ENCODE measurements around the gene ITPK1. TPM values are rescaled to one million over a fixed set of nuclear protein-coding genes. Genes with fewer than 3 reads are reported as not detected.

Gene ITPK1
- total RNA-seq, 1 experiment from 2014 or later: 25.9 TPM

DNA sequence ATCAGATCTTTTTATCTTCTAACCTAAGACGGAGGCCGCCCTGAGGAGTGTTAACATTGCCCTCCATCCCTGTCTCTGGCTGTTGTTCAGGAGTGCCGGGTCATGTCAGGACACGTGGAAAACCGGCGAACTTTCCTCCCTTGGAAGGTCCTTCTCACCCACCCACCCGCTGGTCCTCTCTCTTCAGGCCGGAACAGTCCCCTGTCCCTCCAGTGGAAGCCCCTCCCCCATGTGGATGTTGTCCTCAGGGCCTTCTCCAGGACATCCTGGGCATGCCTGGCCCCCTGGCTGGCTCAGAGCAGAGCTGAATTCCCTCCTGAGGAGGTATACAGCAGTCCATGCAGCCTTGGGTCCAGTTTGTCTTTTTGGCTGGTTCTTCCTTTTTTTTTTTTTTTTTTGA is 20.3 kb upstream of the ITPK1 start:
- TF ChIP-seq, protein P1, sequence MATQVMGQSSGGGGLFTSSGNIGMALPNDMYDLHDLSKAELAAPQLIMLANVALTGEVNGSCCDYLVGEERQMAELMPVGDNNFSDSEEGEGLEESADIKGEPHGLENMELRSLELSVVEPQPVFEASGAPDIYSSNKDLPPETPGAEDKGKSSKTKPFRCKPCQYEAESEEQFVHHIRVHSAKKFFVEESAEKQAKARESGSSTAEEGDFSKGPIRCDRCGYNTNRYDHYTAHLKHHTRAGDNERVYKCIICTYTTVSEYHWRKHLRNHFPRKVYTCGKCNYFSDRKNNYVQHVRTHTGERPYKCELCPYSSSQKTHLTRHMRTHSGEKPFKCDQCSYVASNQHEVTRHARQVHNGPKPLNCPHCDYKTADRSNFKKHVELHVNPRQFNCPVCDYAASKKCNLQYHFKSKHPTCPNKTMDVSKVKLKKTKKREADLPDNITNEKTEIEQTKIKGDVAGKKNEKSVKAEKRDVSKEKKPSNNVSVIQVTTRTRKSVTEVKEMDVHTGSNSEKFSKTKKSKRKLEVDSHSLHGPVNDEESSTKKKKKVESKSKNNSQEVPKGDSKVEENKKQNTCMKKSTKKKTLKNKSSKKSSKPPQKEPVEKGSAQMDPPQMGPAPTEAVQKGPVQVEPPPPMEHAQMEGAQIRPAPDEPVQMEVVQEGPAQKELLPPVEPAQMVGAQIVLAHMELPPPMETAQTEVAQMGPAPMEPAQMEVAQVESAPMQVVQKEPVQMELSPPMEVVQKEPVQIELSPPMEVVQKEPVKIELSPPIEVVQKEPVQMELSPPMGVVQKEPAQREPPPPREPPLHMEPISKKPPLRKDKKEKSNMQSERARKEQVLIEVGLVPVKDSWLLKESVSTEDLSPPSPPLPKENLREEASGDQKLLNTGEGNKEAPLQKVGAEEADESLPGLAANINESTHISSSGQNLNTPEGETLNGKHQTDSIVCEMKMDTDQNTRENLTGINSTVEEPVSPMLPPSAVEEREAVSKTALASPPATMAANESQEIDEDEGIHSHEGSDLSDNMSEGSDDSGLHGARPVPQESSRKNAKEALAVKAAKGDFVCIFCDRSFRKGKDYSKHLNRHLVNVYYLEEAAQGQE (IDR thresholded peaks at IDR 0.05; ENCODE audit: insufficient read depth in 1 of 2, low read depth in 2 of 2, low read length in 1 of 2): no peak
- no peak for TF ChIP-seq SIN3A (IDR thresholded peaks at IDR 0.05; ENCODE audit: borderline replicate concordance, insufficient read depth, low read depth, low read length)
- TF ChIP-seq, protein P2, sequence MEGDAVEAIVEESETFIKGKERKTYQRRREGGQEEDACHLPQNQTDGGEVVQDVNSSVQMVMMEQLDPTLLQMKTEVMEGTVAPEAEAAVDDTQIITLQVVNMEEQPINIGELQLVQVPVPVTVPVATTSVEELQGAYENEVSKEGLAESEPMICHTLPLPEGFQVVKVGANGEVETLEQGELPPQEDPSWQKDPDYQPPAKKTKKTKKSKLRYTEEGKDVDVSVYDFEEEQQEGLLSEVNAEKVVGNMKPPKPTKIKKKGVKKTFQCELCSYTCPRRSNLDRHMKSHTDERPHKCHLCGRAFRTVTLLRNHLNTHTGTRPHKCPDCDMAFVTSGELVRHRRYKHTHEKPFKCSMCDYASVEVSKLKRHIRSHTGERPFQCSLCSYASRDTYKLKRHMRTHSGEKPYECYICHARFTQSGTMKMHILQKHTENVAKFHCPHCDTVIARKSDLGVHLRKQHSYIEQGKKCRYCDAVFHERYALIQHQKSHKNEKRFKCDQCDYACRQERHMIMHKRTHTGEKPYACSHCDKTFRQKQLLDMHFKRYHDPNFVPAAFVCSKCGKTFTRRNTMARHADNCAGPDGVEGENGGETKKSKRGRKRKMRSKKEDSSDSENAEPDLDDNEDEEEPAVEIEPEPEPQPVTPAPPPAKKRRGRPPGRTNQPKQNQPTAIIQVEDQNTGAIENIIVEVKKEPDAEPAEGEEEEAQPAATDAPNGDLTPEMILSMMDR (IDR thresholded peaks at IDR 0.05): no peak
- TF ChIP-seq POLR2AphosphoS5 (IDR thresholded peaks at IDR 0.05; ENCODE audit: low read depth, low read length): no peak
- TF ChIP-seq TCF7L2 (IDR thresholded peaks at IDR 0.05; ENCODE audit: low read depth, low read length): no peak
- intact Hi-C loops (cut with micrococcal nuclease; ENCODE audit: unreplicated experiment) (loop anchor here (10.0 kb wide), 1 partner anchor 181 kb away; no protein-coding TSS in a partner anchor), in situ Hi-C loops (cut with HindIII; ENCODE audit: low pct_unique_long_range_greater_than_20kb, low sequenced_read_pairs) (no loop called here)
- BruUV-seq (replicated peaks): no TSS peak
- DNase-seq (ENCODE audit: low read depth, low spot score) (no peak), ATAC-seq (no peak)
- ChIA-PET CTCF (no interaction called here), POLR2A (no interaction called here)
- no peaks in the 10 kb centered on the region for H3K4me1 ChIP-seq (ENCODE audit: control insufficient read depth, insufficient read depth, low read length)
- no peaks in the 10 kb centered on the region for H3K9me3 ChIP-seq (ENCODE audit: control insufficient read depth, insufficient read depth, low read depth, low read length)
- no peaks in the 10 kb centered on the region for H3K27me3 ChIP-seq (ENCODE audit: control insufficient read depth, insufficient read depth, low read length)
- H3K27ac ChIP-seq (ENCODE audit: low read length): no peak overlapping the region
- H3K4me3 ChIP-seq (ENCODE audit: low read depth in 2 of 2, low read length in 2 of 2): no peak overlapping the region
- no peaks in the 10 kb centered on the region for H3K36me3 ChIP-seq (ENCODE audit: control insufficient read depth, insufficient read depth, low read length)

DNA sequence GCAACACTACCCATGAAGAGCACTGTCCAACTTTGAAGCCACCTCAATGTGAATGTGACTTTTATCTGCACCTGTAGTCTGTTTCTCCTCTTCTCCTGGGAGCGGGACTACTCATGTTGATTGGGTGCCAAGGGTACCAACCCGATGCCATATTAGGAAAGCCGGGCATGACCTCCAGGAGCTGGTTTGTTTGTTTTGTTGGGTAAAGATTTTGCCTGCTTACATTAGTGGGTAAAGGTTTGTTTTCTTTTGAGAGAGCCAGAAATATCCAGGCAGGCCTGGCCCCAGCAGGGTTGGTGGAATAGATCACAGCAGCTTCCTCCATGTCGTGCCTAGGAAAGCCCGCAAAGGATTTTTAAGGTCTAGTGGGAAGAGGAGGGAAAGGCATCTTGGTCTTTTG is 19.7 kb upstream of the ITPK1 start:
- intact Hi-C loops (cut with micrococcal nuclease; ENCODE audit: unreplicated experiment) (loop anchor here (10.0 kb wide), 1 partner anchor 181 kb away; no protein-coding TSS in a partner anchor), in situ Hi-C loops (cut with HindIII; ENCODE audit: low pct_unique_long_range_greater_than_20kb, low sequenced_read_pairs) (no loop called here)
- ChIA-PET CTCF (no interaction called here), POLR2A (no interaction called here)
- Histone ChIP-seq H3K4me3 (ENCODE audit: low read depth in 2 of 2, low read length in 2 of 2) (no peak overlapping the region), H3K9me3 (ENCODE audit: control insufficient read depth, insufficient read depth, low read depth, low read length) (no peaks in the 10 kb centered on the region), H3K36me3 (ENCODE audit: control insufficient read depth, insufficient read depth, low read length) (no peaks in the 10 kb centered on the region), H3K27ac (ENCODE audit: low read length) (no peak overlapping the region), H3K4me1 (ENCODE audit: control insufficient read depth, insufficient read depth, low read length) (no peaks in the 10 kb centered on the region), H3K27me3 (ENCODE audit: control insufficient read depth, insufficient read depth, low read length) (no peaks in the 10 kb centered on the region)
- BruUV-seq (replicated peaks): no TSS peak
- TF ChIP-seq, protein P2 (IDR thresholded peaks at IDR 0.05): no peak
- TF ChIP-seq, protein P1 (IDR thresholded peaks at IDR 0.05; ENCODE audit: insufficient read depth in 1 of 2, low read depth in 2 of 2, low read length in 1 of 2): no peak
- TF ChIP-seq SIN3A (IDR thresholded peaks at IDR 0.05; ENCODE audit: borderline replicate concordance, insufficient read depth, low read depth, low read length) (no peak), POLR2AphosphoS5 (IDR thresholded peaks at IDR 0.05; ENCODE audit: low read depth, low read length) (no peak), TCF7L2 (IDR thresholded peaks at IDR 0.05; ENCODE audit: low read depth, low read length) (no peak)
- ATAC-seq (no peak), DNase-seq (ENCODE audit: low read depth, low spot score) (no peak)

Measured in Panc1 (cell line).